Measurements from ENCODE around the gene HOOK2.
A peak's percentile ranks its signal among the peaks of the same experiment; 100 is the strongest.
"Not testable (repeated sequence)": the region's sequence is repeated elsewhere in the genome, so short reads cannot be mapped to it uniquely, and the experiment has no call there.

Gene HOOK2

GRCh38 chr19:12754465-12755196, 20.7 kb downstream of the HOOK2 start:
- no peak for DNase-seq (ENCODE audit: extremely low read depth in 1 of 2, low read depth in 1 of 2)

DNA sequence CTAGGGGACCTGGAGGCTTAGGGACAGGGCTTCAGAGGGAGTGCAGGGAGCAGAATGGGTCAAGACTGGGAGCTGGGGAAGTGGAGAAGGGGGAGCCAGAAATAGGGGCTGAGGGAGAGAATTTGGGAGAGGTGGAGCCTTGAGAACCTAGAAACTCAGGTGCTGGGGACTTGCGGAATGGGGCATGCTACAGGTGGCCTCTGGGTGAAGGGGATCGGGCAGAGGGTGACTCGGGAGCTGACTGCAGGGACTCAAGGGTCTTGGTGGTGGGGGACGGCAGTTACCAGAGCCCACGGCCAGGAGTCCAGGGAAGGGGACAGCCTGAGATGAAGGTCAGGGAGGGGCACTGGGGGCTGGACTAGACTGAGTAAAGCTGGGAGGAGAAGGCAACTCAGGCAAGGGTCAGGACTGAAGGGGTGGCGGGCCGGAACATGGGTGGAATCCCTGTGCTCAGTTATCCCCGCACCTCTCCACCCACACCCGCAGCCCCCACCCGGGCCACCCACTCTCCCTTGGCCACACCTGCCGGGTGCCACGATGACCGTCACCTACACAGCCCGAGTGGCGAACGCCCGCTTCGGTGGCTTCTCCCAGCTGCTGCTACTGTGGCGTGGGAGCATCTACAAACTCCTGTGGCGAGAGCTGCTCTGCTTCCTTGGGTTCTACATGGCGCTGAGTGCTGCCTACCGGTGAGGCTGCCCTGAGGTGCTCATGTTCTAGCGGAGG, 23.1 kb downstream of the HOOK2 start:
- no peak for DNase-seq (ENCODE audit: extremely low read depth in 1 of 2, low read depth in 1 of 2)

GRCh38 chr19:12751635-12752034, 23.7 kb downstream of the HOOK2 start, which contains the start of gene BEST2:
Gene BEST2 (plus strand): TSS chr19:12751791. CDS start chr19:12752593, 802 bp downstream.
- no peak for DNase-seq (ENCODE audit: extremely low read depth in 1 of 2, low read depth in 1 of 2)

DNA sequence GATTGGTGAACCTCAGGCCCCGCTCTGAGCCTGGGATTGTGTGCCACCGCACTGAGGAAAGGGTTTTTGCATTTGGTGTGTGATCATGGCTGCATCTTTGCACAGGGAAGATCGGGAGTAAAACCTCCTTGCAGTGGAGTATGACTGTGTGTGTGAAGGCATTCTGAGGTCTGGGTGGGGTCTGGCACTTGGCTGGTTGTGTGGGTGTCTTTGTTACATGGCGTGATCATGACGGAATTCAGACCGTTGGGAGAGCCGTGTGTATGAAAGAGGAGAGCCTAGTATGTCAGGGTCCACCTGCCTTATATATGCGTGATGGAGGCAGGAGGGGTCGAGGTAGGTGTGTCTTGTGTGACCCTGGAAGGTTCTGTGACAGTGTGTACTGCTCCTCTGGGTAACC, 24.5 kb downstream of the HOOK2 start:
- no peak for DNase-seq (ENCODE audit: extremely low read depth in 1 of 2, low read depth in 1 of 2)

DNA sequence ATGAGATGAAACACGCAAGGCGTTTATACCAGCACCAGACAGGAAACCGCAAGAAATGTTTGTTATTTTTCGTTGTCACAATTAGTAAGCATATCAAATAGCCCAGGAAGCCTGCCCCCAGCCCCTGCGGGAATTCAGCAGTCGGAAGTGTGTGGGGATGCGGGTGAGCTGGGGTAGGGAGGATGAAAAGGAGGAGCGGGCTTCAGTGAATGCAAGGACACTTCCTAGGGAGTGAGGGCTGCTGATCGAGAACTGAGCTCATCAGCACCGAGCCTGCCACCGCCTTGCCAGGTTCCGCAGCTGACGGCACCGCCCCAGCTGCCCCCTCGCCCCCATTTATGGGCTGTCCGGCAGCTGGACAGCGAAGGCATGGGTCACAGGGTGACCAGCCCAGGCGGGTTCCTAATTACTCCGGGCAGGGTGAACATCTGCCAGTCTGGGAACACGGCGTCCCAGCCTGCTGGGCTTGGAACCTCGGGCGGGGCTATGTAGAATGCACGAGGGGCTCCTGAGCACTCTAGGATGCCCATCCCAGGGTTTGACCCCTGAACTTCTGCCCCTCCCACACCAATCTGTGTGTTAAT, 25.3 kb downstream of the HOOK2 start:
- DNase-seq (ENCODE audit: extremely low read depth in 1 of 2, low read depth in 1 of 2) = no peak

DNA sequence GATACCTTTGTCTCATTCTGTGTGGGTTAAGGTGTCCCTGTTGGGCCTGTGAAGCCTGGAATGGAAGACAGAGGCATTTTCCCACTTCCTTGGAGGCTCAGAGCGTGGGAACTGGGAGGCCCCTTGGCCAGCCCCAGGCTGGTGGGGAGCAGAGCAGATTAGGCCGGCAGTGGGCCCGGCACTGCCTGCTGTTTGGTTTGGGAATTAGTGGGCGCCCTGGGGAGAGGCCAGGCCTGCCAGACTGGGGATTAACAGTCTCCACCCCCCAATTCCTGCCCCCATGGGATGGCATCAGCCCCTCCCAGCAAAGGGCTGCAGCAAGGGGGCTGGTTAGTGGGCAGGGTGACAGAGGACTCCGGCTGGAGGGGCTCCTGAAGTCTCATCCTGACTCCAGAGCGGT, 26.9 kb downstream of the HOOK2 start:
- DNase-seq (ENCODE audit: extremely low read depth in 1 of 2, low read depth in 1 of 2) = no peak

GRCh38 chr19:12745166-12745897, 30.0 kb downstream of the HOOK2 start:
- DNase-seq (ENCODE audit: extremely low read depth in 1 of 2, low read depth in 1 of 2) = no peak

DNA sequence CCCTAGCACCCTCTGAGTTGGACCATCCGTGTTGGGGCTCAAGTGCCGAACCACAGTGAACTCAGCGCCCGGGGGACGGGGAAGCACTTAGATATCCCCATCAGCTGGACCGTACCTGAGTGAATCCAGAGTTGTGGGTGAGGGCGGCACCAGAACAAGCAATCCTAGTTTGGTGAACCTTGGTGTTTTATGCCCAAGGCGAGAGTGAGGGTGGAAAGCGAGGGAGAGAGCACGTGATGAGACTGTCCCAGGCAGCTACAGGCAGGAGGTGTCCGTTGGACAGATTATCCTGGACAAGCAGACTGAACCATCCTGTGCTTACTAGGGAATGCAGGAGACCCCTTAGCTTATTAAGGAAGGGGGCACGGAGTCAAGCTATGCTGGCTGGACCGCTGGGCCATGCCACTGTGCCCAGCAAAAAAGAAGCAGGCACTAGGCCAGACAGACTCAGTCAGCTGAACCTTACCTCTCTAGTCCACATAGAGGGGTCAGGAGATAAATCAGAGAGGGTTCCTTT, 37.5 kb downstream of the HOOK2 start:
- no peak for DNase-seq (ENCODE audit: extremely low read depth in 1 of 2, low read depth in 1 of 2)

GRCh38 chr19:12736995-12737834, 38.1 kb downstream of the HOOK2 start, which contains the start of gene GET3:
Gene GET3 (plus strand): TSS chr19:12737497. CDS start chr19:12737506, 9 bp downstream.
- peak; percentile 46 to 78 for DNase-seq (ENCODE audit: extremely low read depth in 1 of 2, low read depth in 1 of 2)

DNA sequence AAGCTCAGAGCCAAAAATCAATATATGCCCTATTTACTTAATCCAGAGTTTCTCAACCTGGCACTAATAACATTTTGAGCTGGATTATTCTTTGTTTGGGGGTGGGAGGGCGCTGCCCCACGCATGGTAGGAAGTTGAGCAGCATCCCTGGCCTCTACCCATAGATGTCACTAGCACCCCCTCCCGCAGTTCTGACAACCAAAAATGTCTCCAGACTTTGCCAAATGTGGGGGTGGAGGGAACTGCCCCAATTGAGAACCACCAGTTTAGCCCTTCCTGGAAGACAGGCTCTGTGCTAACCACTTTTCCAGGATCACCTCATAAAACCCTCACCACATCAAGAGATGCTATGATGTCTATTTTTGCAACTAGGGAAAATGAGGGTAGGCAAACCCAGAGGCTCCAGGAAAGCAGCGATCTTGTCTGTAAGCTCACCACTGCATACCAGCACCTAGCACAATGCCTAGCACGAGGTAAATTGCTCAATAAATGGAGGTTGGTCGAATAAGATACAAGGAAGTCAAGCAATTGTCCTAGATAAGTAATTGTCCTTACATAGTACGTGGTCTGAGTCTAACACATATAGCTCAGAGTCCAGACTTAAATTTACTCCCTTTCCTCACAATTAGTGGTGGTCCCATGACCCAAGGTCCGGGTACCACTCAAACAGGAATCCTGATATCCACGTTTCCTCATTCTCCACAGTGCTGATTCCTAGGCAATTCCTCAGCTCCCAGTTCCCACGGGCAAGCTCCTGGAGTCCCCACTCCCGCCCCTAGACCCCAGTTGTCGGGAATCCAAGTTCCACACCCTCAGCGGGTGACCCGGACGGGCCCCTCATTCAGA, 41.8 kb downstream of the HOOK2 start:
- peak; percentile 22 to 60 for DNase-seq (ENCODE audit: extremely low read depth in 1 of 2, low read depth in 1 of 2)

DNA sequence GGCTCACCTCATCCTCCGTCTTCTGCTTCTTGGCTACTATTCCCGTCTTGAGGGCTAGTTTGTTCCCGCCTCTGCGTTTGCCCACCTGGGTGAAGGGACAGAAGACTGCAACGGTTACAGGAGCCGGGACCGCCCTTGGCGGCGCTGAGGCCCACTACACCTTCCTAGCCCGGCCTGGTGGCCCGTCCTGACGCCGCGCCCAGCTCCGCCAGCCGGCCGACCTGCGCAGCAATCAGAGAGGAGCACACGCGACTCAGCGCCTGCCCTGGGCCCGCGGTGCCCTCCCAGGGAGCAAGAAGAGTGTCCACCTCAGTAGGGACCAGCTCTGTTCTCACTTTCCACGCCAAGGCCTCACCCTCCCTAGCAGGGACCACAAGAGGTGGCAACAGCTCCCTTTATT, 44.0 kb downstream of the HOOK2 start:
- no peak for DNase-seq (ENCODE audit: extremely low read depth in 1 of 2, low read depth in 1 of 2)

GRCh38 chr19:12730064-12730463, 45.3 kb downstream of the HOOK2 start:
- DNase-seq (ENCODE audit: extremely low read depth in 1 of 2, low read depth in 1 of 2) = no peak

- DNase-seq (ENCODE audit: extremely low read depth in 1 of 2, low read depth in 1 of 2) = no peak
Observed at GRCh38 chr19:12727745-12728433, 47.5 kb downstream of the HOOK2 start.

- no peak for DNase-seq (ENCODE audit: extremely low read depth in 1 of 2, low read depth in 1 of 2)
Observed at GRCh38 chr19:12726988-12727316, 48.4 kb downstream of the HOOK2 start.

GRCh38 chr19:12725612-12726011, 49.7 kb downstream of the HOOK2 start:
- DNase-seq (ENCODE audit: extremely low read depth in 1 of 2, low read depth in 1 of 2) = not testable (repeated sequence)

- peak; percentile 52 to 72 for DNase-seq (ENCODE audit: extremely low read depth in 1 of 2, low read depth in 1 of 2)
Observed at GRCh38 chr19:12723641-12724426, 51.5 kb downstream of the HOOK2 start, which contains the start of gene TNPO2. Gene TNPO2 (minus strand): TSS chr19:12723932. CDS start chr19:12720977, 2,955 bp downstream.

DNA sequence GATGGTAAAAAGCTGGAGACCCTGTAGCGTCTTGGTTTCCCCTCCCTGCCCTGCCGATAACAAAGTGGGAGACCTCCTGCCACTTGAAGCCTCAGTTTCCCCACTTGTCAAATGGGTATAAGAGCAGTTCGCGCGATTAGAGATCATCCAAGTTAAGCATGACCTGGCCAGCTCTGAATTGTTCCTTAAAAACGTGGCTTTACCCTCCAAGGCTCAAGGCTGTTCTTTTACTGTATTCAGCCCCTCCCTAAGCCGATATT, 52.0 kb downstream of the HOOK2 start:
- no peak for DNase-seq (ENCODE audit: extremely low read depth in 1 of 2, low read depth in 1 of 2)

Measured in stimulated activated CD8-positive, alpha-beta memory T cell treated with anti-CD3 and anti-CD28 coated beads, Interleukin-7, amount 100 ng/mL, for 48 hours (primary cell).